ENCODE measurements around the gene HSPA9.

HSPA9 gene

DNA sequence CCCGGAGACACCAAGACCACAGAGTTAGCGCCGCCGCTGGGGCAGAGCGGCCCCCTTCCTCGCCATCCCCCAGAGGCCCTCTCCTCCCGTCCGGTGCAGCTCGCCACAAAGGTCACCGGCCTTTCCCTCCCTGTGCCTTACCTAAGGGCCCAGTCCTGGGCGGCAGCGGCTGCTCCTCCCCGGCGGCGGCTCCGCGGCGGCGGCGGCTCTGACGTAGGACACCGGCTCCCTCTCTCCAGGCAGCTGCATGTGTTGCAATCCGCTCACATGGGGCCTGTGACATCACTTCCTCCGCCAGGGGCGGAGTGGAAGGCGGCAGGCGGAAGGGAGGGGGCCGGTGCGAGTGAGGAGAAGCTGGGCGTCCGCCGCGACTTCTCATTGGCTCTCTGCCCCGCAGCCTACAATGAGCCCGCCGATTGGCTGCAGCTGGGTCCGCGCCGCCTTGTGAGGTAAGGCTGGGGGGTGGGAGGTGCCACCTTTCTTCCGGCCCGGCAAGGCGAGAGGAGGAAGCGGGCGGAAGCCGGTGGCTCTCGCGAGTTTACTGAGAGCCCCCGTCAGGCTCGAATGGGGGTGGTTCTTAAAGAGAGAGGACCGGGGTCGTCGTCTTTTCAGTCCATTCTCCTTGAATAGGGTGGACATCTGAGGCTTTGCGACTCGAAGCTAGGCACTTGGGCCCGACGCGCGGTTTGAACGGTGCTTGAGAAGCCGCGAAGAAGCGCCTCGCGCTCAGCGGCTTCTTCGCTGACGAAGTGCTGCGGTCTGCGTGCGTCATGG is 32.1 kb downstream of the HSPA9 start, which contains the start of gene ETF1:
Gene ETF1, minus strand, starts transcription at position 281 of the 774 bp plus-strand sequence. CDS start 318 bp downstream, outside the sequence.
- no CpG with 5 or more reads among the region's 70 CpGs for WGBS (ENCODE audit: insufficient coverage, insufficient read length)
- H3K27me3 ChIP-seq (ENCODE audit: control insufficient read depth, insufficient read depth, low read length) = no peaks in the 10 kb centered on the region
- no peaks in the 10 kb centered on the region for H3K9me3 ChIP-seq (ENCODE audit: control insufficient read depth, insufficient read depth, low read length)
- peak; percentile 92 for DNase-seq (ENCODE audit: low read depth, low spot score)
- H3K27ac ChIP-seq (ENCODE audit: low read length) = no peak within 1 kb of the TSS
- no peaks in the 10 kb centered on the region for H3K4me1 ChIP-seq (ENCODE audit: control insufficient read depth, insufficient read depth, low read length)
- no peaks in the 10 kb centered on the region; the same call in 1 of the 2 replicates for H3K36me3 ChIP-seq (ENCODE audit: control insufficient read depth, insufficient read depth, low read length)
- H3K4me3 ChIP-seq (ENCODE audit: low read length) = peak within 1 kb of the TSS; percentile 64

DNA sequence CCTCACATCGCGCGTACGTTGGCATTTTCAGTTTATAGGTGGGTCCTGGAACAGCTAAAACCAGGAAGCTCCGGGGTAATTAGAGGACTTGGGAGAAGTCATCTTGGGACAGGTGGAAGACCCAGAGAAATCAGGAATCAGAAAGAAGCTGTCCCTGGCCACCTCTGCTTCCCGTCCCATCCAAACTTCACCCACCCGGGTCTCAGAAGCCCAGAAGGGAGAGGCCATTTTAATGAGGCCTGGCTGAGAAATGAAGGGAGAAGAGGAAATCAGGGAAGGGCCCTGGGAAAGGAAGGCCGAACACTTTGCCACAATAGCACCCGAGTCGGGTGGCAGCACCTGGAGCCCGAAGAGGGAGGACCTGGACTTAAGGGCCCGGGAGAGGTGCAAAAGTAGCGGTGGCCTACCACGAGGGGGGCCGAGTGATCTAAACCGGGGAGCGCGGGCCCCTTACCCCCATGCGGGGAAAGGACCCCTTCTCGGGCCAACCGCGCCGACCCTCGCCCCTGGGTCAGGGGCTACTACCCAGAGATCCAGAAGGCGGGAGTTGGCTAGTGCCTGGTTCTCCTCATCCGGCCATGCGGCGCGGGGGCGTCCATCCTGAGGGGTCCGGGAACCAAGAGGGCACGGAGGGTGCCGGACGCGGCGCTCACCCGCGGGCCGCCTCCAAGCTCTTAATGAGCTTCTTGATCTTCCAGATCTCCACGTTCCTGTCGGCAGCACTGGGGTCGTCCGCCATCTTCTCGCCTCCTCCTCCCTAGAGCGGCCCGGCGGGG is 32.8 kb downstream of the HSPA9 start:
- H3K27me3 ChIP-seq (ENCODE audit: control insufficient read depth, insufficient read depth, low read length) = no peaks in the 10 kb centered on the region
- no peaks in the 10 kb centered on the region; the same call in 1 of the 2 replicates for H3K36me3 ChIP-seq (ENCODE audit: control insufficient read depth, insufficient read depth, low read length)
- H3K4me1 ChIP-seq (ENCODE audit: control insufficient read depth, insufficient read depth, low read length) = no peaks in the 10 kb centered on the region
- no peak for DNase-seq (ENCODE audit: low read depth, low spot score)
- H3K27ac ChIP-seq (ENCODE audit: low read length) = no peak overlapping the region
- no CpG with 5 or more reads among the region's 47 CpGs for WGBS (ENCODE audit: insufficient coverage, insufficient read length)
- no peaks in the 10 kb centered on the region for H3K9me3 ChIP-seq (ENCODE audit: control insufficient read depth, insufficient read depth, low read length)
- H3K4me3 ChIP-seq (ENCODE audit: low read length) = peak overlapping the region; percentile 64

- no CpG with 5 or more reads among the region's 6 CpGs for WGBS (ENCODE audit: insufficient coverage, insufficient read length)
Observed at GRCh38 chr5:138541511-138542179, 33.6 kb downstream of the HSPA9 start.

GRCh38 chr5:138539791-138540190 is 35.4 kb downstream of the HSPA9 start:
- no peak overlapping the region for H3K27ac ChIP-seq (ENCODE audit: low read length)
- DNase-seq (ENCODE audit: low read depth, low spot score) = no peak
- no peak overlapping the region for H3K4me3 ChIP-seq (ENCODE audit: low read length)
- H3K9me3 ChIP-seq (ENCODE audit: control insufficient read depth, insufficient read depth, low read length) = no peaks in the 10 kb centered on the region
- no peaks in the 10 kb centered on the region for H3K27me3 ChIP-seq (ENCODE audit: control insufficient read depth, insufficient read depth, low read length)
- no peaks in the 10 kb centered on the region; the same call in 1 of the 2 replicates for H3K36me3 ChIP-seq (ENCODE audit: control insufficient read depth, insufficient read depth, low read length)
- H3K4me1 ChIP-seq (ENCODE audit: control insufficient read depth, insufficient read depth, low read length) = no peaks in the 10 kb centered on the region

More at GRCh38 chr5:138541511-138542179, 33.6 kb downstream of the HSPA9 start:
- no peaks in the 10 kb centered on the region for H3K9me3 ChIP-seq (ENCODE audit: control insufficient read depth, insufficient read depth, low read length)
- H3K36me3 ChIP-seq (ENCODE audit: control insufficient read depth, insufficient read depth, low read length) = no peaks in the 10 kb centered on the region; the same call in 1 of the 2 replicates
- H3K4me3 ChIP-seq (ENCODE audit: low read length) = peak overlapping the region; percentile 64; the same call in 1 of the 2 replicates
- no peak overlapping the region for H3K27ac ChIP-seq (ENCODE audit: low read length)
- H3K4me1 ChIP-seq (ENCODE audit: control insufficient read depth, insufficient read depth, low read length) = no peaks in the 10 kb centered on the region
- no peak for DNase-seq (ENCODE audit: low read depth, low spot score)
- H3K27me3 ChIP-seq (ENCODE audit: control insufficient read depth, insufficient read depth, low read length) = no peaks in the 10 kb centered on the region

- no peaks in the 10 kb centered on the region; the same call in 1 of the 2 replicates for H3K36me3 ChIP-seq (ENCODE audit: control insufficient read depth, insufficient read depth, low read length)
- no peak overlapping the region for H3K4me3 ChIP-seq (ENCODE audit: low read length)
- no peak for DNase-seq (ENCODE audit: low read depth, low spot score)
Observed at GRCh38 chr5:138538943-138539627, 36.1 kb downstream of the HSPA9 start.

GRCh38 chr5:138536665-138537315 is 38.4 kb downstream of the HSPA9 start:
- Histone ChIP-seq H3K36me3 (ENCODE audit: control insufficient read depth, insufficient read depth, low read length) (no peaks in the 10 kb centered on the region; the same call in 1 of the 2 replicates), H3K9me3 (ENCODE audit: control insufficient read depth, insufficient read depth, low read length) (no peaks in the 10 kb centered on the region), H3K4me3 (ENCODE audit: low read length) (no peak overlapping the region), H3K27ac (ENCODE audit: low read length) (no peak overlapping the region), H3K4me1 (ENCODE audit: control insufficient read depth, insufficient read depth, low read length) (no peaks in the 10 kb centered on the region), H3K27me3 (ENCODE audit: control insufficient read depth, insufficient read depth, low read length) (no peaks in the 10 kb centered on the region)
- no CpG with 5 or more reads among the region's 4 CpGs for WGBS (ENCODE audit: insufficient coverage, insufficient read length)
- DNase-seq (ENCODE audit: low read depth, low spot score) = no peak

More at GRCh38 chr5:138538943-138539627, 36.1 kb downstream of the HSPA9 start:
- Histone ChIP-seq H3K4me1 (ENCODE audit: control insufficient read depth, insufficient read depth, low read length) (no peaks in the 10 kb centered on the region), H3K27me3 (ENCODE audit: control insufficient read depth, insufficient read depth, low read length) (no peaks in the 10 kb centered on the region), H3K27ac (ENCODE audit: low read length) (no peak overlapping the region), H3K9me3 (ENCODE audit: control insufficient read depth, insufficient read depth, low read length) (no peaks in the 10 kb centered on the region)
- WGBS (ENCODE audit: insufficient coverage, insufficient read length) = no CpG with 5 or more reads among the region's 2 CpGs

GRCh38 chr5:138536215-138536614 is 39.0 kb downstream of the HSPA9 start:
- no peak for DNase-seq (ENCODE audit: low read depth, low spot score)
- Histone ChIP-seq H3K4me1 (ENCODE audit: control insufficient read depth, insufficient read depth, low read length) (no peaks in the 10 kb centered on the region), H3K27me3 (ENCODE audit: control insufficient read depth, insufficient read depth, low read length) (no peaks in the 10 kb centered on the region), H3K27ac (ENCODE audit: low read length) (no peak overlapping the region), H3K4me3 (ENCODE audit: low read length) (no peak overlapping the region), H3K9me3 (ENCODE audit: control insufficient read depth, insufficient read depth, low read length) (no peaks in the 10 kb centered on the region), H3K36me3 (ENCODE audit: control insufficient read depth, insufficient read depth, low read length) (no peaks in the 10 kb centered on the region; the same call in 1 of the 2 replicates)
- no CpG with 5 or more reads among the region's 2 CpGs for WGBS (ENCODE audit: insufficient coverage, insufficient read length)

- Histone ChIP-seq H3K4me1 (ENCODE audit: control insufficient read depth, insufficient read depth, low read length) (no peaks in the 10 kb centered on the region), H3K27ac (ENCODE audit: low read length) (no peak overlapping the region), H3K27me3 (ENCODE audit: control insufficient read depth, insufficient read depth, low read length) (no peaks in the 10 kb centered on the region), H3K36me3 (ENCODE audit: control insufficient read depth, insufficient read depth, low read length) (no peaks in the 10 kb centered on the region; the same call in 1 of the 2 replicates), H3K4me3 (ENCODE audit: low read length) (no peak overlapping the region), H3K9me3 (ENCODE audit: control insufficient read depth, insufficient read depth, low read length) (no peaks in the 10 kb centered on the region)
- no CpG with 5 or more reads among the region's 5 CpGs for WGBS (ENCODE audit: insufficient coverage, insufficient read length)
- no peak for DNase-seq (ENCODE audit: low read depth, low spot score)
Observed at GRCh38 chr5:138533973-138534941, 40.9 kb downstream of the HSPA9 start.

- H3K4me1 ChIP-seq (ENCODE audit: control insufficient read depth, insufficient read depth, low read length) = no peaks in the 10 kb centered on the region
- no CpG with 5 or more reads among the region's 8 CpGs for WGBS (ENCODE audit: insufficient coverage, insufficient read length)
- no peak overlapping the region for H3K27ac ChIP-seq (ENCODE audit: low read length)
- no peak overlapping the region for H3K4me3 ChIP-seq (ENCODE audit: low read length)
- no peaks in the 10 kb centered on the region for H3K27me3 ChIP-seq (ENCODE audit: control insufficient read depth, insufficient read depth, low read length)
- no peak for DNase-seq (ENCODE audit: low read depth, low spot score)
- H3K36me3 ChIP-seq (ENCODE audit: control insufficient read depth, insufficient read depth, low read length) = no peaks in the 10 kb centered on the region
- H3K9me3 ChIP-seq (ENCODE audit: control insufficient read depth, insufficient read depth, low read length) = no peaks in the 10 kb centered on the region
Observed at GRCh38 chr5:138529812-138530211, 45.4 kb downstream of the HSPA9 start.

Data from iPS DF 6.9 (cell line).